Tongue (tissue), 2 donors: ENCODE results near the gene ARF3. TPM values are rescaled to one million over a fixed set of nuclear protein-coding genes. Genes with fewer than 3 reads are reported as not detected.

ENCODE experiments used
- DNase-seq: peaks from one replicate; pipeline ENCODE4 v3.0.0-alpha.2; 2015
- total RNA-seq: library from RNA; depleted of rRNA; stranded (reverse); fragments of >200 nt; gene quantifications from one replicate; pipeline ENCODE4 v1.2.3, GENCODE V29; 2014

The ARF3 gene
- total RNA-seq, 1 donor from 2014 or later: 28.9 TPM

DNA sequence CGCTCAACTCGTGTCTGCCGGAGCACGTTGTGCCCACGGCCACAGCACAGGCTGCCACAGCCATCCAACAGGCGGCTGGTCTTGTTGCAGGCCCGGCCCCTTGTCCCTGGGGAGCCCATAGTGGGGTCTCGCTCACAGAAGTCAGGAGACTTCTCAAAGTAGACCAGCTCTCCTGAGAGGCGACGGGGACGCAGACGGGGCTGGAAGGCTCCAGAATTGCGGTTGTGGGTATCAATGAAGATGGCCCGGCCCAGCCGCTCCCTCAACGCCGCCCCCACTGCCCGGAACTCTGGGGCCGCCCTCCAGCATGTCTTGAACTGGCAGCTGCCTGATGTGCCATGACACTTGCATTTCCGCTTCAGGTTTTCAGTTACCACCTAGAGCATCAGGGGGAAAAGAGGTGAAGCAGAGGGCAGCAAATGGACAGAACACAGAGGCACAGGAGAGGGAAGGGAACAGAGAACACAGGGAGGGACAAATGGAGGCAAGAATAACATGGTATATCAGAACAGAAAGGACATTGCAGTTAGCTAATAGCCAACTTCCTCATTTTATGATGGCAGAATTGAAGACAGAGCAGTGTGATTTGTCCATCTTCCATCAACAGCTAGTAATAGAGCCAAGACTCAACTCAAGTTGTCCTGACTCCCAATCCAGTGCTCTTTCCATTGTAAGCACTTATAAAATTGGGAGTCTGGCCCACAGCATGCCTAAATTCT lies 9.0 kb upstream of the ARF3 start:
- no peak for DNase-seq

DNA sequence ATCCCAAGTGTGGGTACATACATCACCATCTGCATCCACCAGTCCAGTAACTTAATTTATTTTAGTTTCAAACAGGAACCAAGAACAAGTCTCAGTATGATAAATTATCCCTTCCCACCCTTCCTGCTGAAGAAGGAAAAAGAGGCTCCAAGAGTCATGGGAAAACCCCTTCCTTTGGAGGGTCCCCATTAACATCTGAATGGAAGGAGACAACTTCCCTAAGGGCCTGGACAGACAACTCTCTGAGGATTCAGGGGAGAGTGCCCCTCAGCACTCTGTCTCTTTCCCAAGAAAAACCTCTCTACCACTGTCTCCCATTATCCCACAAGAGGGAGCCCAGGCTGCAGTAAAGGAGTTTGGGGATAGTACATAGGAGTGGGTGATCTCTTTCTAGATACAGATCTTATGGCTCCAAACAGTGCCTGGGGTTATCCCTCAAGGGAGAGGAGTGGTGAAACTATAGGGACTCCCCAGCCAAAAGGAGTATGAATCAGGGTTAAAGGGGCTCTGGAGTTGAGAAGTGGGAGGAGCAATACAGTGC lies 8.1 kb upstream of the ARF3 start:
- DNase-seq: no peak

DNA sequence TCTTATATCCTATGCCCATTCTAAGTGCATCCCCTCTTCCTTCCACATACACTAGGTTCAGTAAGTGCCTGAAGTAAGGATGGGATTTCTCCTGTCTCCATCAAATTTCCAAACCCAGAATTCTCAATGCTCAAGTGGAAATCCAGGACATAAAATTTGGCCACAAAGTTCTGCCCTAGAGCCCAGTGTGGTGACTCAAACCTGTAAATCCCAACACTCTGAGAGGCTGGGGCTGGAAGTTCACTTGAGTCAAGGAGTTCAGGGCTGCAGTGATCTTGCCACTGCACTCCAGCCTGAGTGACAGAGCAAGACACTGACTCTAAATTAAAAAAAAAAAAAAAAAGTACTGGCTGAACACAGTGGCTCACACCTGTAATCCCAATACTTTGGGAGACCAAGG lies 4.5 kb upstream of the ARF3 start:
- no peak for DNase-seq

DNA sequence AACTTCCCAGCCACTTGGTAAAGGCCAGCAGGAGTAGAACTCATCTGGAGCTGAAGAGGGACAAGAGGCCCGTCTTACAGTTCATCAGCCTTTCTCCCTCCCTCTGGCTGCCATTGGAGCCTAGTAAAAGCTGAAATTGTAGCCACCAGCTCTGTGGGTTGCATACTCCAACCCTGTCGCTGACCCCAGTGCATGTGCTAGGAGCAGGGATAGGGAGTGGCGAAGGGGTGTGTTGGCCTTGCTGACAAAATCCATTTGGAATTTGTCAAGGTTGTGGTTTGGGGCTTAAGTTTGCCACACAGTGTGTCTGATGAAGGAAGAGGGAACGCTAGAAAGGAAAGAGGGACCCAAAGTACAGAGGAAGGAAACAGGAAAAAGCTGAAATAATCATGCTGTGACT lies 4.0 kb upstream of the ARF3 start:
- DNase-seq: no peak

DNA sequence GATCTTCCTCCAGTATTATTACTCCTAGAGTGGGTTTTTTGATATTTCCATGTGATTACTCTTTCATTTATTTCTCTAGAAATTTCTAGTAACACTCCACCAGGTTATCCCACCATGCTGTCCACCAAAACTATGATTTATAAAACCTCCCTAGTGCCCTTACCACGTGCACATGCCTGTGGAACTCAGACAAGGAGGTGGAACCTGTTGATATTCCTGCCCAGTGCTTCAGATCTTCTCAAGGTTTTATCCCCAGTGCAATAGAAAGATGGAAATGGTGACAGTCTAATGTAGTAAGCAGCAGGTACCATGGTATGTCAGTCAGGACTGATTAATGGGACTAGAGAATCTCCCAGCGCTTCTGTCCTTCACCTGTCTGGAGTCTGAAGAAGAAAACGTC lies 3.5 kb upstream of the ARF3 start:
- DNase-seq: no peak

DNA sequence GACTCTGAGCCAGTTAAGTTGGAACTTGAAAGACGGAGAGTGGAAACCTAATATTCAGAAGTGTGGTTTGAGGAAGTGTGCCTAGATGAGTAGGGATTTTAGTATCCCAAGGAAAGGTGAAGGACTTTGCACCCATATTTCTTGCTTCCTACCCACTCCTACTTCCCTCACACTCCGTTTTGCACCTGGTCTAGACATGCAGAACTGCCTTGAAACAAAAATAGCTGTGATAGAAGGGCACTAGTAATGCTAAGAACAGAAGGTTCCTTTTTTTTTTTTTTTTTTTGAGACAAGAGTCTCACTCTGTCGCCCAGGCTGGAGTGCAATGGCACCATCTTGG lies 732 bp upstream of the ARF3 start:
- DNase-seq: no peak

DNA sequence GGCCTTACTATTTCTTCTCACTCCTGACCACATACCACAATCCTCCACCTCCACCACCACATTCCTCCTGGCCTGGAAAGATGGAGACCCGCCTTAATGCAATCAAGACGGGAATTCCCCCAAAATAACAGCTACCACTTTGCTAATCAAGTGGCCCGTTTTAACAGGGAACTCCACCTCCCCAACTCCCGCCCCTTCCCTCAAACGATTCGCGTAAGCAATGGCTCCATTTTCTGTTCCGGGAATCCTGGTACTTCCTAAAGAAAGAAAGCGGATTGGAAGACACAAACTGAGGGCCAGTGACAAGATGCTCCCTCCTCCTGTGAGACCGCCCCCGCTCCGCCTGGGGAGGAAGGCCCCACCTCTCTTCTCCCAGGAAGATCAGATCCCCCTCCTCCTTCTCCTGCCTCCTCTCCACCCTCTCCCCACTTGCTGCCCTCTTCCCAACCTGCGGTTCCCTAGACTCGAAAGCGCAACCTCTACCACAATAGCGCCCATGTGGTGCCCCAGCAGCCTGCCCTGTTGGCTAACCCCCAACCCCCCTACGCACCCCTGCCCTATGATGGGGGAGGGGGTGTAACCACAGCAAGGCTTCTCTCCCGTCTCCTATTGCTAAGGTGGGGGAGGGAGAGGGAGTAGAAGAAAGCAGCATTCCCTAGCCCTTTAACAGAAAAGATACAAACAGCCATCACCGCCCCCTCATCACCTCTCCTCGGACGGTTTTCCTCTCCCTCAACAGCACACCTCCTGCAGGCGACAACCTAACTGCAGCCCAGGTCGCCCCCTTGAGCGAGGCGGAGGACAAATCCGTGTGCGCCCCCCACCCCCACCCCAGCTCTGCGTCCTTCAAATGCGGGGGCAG lies 777 bp downstream of the ARF3 start:
- DNase-seq: peak; percentile 97

DNA sequence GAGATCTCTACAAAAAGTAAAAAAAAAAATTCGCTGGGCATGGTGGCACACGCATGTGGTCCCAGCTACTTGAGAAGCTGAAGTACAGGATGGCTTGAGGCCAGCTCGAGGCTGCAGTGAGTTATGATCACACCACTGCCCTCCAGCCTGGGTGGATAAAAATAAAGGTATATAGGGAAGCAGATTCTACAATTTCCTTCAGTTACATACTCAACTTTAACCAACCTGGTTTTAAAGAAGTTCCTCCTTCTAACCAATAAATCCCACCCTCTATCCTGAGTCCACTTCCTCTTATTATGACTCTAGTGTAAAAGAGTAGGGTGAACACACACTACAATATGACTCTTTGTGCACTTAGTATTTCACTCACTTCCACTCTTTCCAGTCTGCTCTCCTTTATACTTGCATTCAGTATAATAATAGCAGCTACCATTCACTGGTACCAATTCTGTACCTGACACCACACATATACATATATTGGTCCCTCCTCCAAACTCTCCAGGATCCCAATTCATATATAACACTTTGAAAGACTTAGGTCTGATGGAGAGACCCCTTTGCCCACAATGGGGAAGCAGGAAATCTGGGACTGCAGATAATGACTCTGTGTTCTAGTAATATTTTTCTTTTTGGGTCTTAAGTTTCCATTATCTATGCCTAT lies 2.3 kb downstream of the ARF3 start:
- no peak for DNase-seq

DNA sequence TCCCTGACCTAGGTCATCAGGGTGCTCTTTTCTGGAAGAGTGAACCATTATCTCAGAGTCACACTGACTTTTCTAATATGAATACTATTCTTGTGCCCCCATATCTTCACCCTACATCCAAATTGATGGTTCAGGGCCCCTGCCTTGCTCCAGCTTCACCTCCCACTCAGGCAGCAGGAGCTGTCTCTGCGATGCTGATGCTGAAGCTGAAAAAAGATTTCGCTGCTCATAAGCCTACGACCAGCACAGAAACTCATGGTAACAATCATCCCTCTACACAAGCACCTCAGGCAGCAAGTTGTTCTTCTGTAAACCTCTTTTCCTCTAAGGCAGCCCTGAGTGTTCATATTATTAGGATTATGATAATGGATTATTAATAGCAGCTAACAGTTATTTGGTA lies 3.2 kb downstream of the ARF3 start:
- DNase-seq: no peak

DNA sequence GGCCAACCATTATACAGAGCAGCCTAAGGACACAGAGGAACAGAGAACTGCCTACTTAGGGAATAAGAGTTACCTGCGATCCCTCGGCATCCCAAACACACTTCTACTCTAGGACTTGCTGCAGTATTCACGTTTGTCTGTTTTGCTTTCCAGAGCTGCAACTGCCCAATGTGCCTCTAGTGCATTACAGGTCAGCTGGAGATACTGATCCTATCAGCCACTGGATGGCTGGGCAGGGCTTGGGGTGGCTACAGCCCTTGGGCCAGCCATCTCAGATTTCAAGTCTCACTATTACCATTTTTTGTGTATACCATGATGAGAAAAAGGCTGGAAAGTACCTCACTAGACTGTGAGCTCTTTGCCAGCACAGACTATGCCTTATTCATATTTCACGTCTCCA lies 4.6 kb downstream of the ARF3 start:
- no peak for DNase-seq

DNA sequence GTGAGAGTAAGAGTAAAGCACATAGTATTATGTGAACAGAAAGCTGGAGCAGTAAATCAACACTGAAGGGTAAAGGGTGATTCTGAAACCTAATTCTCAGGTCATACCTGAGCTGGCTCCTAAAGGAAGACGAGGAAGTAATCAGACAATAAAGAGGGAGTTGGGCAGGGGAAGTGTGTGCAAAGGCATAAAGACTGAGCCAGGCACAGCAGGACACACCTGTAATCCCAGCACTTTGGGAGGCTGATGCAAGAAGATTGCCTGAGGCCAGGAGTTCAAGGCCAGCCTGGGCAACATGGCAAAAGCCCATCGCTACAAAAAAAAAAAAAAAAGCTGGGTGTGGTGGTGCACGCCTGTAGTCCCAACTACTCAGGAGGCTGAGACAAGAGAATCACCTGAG lies 9.6 kb downstream of the ARF3 start:
- DNase-seq: no peak

DNA sequence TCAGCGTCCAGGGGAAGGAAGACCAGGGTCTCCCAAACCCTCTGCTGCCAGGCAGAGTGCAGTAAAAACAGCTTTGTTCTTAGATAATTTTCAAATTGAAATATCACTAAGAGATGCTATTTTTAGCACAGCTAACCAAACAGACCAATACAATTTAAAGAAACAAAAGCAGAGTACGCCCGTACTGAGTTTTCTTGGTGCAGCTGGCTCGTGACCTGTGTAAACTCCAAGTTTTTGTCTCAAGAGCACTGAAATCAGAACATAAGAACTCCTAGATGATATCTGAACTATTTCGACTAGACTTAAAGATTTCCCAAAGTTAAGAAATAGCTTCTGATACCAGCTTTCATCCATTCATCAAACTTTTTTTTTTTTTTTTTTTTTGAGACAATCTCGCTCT lies 10.3 kb downstream of the ARF3 start:
- no peak for DNase-seq

DNA sequence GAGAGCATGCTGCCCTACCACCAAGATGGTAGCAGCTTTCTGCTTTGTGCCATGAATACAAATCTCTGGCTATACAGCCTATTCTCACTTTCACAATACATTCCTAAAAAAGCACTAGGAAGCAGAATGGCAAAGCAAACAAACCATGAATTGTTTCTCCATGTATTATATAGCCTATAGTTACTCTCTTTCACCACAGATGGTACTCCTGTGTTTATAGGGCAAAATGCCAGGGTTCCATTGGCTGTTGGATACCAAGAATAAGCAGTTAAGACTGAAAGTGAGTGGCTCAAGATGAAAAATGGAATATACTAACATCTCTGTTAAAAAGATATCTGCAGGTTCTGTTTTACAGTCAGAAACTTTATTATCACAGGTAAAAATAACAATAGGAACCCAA lies 11.1 kb downstream of the ARF3 start:
- peak; percentile 15 for DNase-seq

DNA sequence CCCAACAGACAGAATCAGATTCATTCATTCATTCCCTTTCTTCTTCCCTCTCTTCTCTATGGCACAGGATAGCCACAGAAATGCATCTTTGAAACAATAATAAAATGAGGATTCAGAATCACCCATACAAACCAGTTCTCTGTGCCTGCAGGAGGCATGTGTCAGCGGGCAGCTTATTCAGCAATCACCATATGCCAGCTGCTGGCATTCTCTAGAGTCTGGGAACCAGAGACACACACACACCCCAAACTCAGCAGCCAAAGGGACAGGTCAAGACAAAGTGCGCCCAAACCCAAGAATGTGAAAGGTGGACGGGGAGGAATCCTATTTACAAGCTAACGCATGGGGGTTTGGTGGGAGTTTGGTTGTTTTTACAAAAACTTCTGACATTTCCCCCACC lies 14.1 kb downstream of the ARF3 start:
- DNase-seq: no peak

DNA sequence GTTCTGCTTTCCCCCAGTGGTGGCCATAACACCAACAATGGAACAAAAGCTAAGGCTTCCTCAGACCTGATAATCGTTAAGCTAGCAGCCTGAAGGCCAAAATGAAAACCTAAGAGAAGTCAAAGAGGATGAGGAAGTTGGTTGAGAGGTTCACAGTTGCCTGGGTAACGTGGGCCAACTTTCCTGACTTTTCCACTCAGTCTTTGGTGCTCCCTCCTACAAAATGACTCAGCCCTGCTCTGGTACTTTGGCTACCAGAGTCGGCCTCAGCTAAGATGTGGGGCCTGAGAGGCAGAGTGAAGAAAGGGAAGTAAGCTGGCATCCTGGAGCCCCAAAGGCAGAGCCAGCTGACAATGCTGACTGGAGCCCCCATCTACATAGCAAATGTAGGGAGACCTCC lies 17.1 kb downstream of the ARF3 start:
- DNase-seq: no peak

DNA sequence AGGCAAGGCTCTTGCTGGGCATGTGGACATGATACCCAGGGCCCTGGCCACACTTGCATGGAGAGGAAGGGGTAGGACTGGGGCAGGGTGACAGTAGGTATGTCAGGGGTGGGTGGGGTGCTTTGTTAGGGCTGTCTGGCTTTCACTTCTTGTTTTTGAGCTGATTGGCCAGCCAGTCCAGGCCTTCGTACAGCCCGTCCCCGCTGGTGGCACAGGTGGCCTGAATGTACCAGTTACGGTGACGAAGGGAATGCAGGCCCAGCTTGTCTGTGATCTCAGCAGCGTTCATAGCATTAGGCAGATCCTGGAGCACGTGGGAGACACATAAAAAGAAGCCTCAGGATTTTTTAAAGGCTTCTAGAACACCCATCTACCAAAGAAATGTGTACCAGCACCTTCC lies 18.5 kb downstream of the ARF3 start:
- DNase-seq: no peak

DNA sequence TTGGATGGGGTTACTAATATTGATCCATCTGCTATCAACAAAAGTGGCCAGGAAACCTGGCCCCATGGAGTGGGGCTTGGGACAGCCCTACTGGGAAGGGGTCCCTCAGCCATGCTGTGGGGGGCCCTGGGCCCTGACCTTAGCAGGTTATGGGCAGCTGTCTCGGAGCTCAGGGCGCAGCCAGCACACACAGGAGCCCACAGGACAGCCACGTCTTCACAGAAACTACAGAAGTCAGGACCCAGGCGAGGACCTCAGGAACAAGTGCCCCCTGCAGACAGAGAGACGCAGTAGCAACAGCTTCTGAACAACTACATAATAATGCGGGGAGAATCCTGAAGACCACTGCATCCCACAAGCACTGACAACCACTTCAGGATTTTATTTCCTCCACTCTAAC lies 20.1 kb downstream of the ARF3 start:
- no peak for DNase-seq

DNA sequence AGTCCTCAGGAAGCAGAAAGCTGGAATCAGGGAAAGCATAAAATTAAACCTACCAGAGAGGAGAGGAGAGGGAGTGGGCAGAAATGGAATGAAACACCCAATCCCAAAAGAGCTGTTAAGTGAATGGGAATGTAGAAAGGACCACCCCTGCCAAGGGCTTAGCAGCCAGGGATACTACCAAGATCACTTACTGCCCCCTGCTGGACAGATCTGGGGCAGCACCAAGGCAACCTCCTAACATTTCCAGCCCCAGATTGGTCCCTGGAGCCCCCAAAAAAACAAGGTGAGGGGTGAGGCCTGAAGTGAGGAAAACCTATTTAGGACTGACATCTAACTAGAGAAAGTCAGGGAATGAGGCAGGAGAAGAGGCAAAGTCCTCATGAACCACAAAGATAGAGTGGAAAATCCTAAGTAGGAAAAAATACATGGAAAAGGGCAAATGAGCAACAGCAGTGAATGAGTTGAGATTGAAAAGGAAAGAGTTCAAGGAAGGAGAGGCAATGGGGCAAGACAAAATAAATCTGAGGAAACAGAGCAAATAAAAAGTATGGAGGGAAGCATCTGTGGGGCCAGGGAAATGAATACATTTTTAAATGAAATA lies 20.8 kb downstream of the ARF3 start:
- peak; percentile 86 for DNase-seq

DNA sequence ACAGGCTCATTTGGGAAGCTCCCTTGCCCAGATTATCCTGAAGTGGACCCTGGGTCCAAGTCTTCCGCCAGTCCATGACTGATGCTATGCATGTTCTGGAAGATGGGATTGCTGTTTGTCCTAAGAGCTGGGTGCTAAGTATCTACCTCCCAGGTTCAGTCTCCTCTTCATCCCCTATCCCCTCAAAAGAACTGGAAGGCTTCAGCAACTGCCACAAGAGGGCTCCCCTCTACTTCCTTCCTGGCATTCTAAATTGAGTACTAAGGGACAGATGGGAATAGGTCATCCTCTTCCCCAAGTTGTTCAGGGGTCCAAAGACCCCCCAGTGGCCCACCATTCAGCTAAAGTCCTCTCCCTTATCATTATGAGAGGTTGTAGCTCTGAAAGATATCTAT lies 23.0 kb downstream of the ARF3 start:
- DNase-seq: no peak

DNA sequence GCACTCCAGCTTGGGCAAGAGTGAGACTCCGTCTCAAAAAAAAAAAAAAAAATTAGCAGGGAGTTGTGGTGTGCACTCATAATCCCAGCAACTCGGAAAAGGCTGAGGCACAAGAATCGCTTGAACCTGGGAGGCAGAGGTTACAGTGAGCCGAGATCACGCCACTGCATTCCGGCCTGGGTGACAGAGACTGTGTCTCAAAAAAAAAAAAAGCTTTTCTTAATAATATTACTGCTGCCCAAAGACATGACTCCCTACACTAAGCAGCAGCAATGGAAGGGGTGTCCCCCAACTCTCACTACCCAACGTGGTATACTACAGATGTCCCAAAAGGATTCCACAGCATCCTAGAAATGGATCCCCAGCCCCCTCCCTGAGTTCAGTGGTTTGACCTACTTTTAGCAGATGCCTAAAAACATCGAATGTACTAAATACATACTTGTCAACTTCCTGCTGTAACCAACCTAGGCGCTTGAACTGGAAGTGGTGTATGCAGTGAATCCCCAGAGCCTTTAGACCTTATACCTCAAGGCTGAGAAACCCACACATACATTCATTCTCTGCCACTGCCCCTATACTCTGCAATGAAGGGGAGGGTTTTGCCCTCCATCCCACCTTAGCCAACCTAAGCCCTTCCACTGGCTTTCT lies 23.5 kb downstream of the ARF3 start:
- DNase-seq: no peak

DNA sequence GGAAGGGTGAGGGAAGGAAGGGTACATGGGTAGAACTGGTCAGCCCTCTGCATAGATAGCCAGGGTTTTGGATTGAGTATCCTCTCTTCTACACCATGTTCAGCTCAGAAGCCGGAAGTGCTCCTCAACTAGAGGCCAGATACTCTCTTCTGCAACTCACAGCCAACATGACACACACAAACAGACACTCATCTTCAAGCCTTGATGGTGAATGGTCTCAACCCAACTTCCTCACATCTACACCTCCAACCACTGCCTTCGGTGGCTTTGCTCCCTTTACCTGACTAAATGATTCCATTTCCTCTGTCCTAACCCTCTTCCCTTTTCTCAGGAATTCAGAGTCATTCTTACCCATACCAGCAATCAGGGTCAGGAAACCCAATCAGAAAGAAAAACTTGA lies 24.4 kb downstream of the ARF3 start:
- no peak for DNase-seq

DNA sequence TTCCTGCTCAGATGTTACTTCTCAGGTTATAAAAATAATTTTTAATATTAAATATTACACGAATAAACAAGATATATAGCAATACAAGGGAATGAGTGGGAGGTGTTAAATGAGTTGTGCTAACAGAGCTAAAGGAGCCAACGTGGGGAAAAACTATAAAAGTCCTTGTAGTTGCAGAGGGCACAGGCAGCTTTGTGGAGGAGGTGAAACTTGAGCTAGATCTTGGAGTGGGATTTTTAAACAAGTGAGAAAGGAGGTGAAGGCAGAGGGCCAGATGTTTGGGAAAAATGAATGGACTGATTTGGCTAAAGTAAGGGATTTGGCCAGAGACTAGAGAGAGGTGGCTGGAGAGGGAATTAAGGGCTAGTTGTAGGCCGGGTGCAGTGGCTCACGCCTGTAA lies 26.8 kb downstream of the ARF3 start:
- no peak for DNase-seq
